Activated T-helper 1 cell treated with Interleukin-2 at 50 U/mL for 16 hours (primary cell): ENCODE results near the gene COX11.

ENCODE experiments used
- DNase-seq: peaks from one replicate; pipeline ENCODE4 v3.0.0-alpha.2; 2020; ENCODE audit warnings: low read depth

Gene COX11

GRCh38 chr17:54967621-54968261 lies 713 bp downstream of the COX11 start:
- peak; percentile 32 for DNase-seq

GRCh38 chr17:54956791-54957190 lies 11.7 kb downstream of the COX11 start:
- no peak for DNase-seq

GRCh38 chr17:54951286-54951685 lies 17.2 kb downstream of the COX11 start:
- no peak for DNase-seq

GRCh38 chr17:54950116-54950515 lies 18.3 kb downstream of the COX11 start:
- DNase-seq: no peak

GRCh38 chr17:54948380-54948779 lies 20.1 kb downstream of the COX11 start:
- DNase-seq: no peak

GRCh38 chr17:54947396-54947795 lies 21.1 kb downstream of the COX11 start:
- DNase-seq: no peak

- DNase-seq: no peak
These were observed 22.8 kb downstream of the COX11 start for GRCh38 chr17:54945671-54946070.

- DNase-seq: no peak
These were observed 23.2 kb downstream of the COX11 start for GRCh38 chr17:54945231-54945630.

GRCh38 chr17:54944796-54945195 lies 23.7 kb downstream of the COX11 start:
- no peak for DNase-seq

GRCh38 chr17:54941285-54941684 lies 27.2 kb downstream of the COX11 start:
- DNase-seq: no peak

GRCh38 chr17:54937426-54937825 lies 31.0 kb downstream of the COX11 start:
- no peak for DNase-seq

- DNase-seq: no peak
These were observed 31.4 kb downstream of the COX11 start for GRCh38 chr17:54937018-54937417.

GRCh38 chr17:54935471-54935870 lies 33.0 kb downstream of the COX11 start:
- DNase-seq: no peak

GRCh38 chr17:54933921-54934320 lies 34.5 kb downstream of the COX11 start:
- no peak for DNase-seq

- no peak for DNase-seq
These were observed 35.7 kb downstream of the COX11 start for GRCh38 chr17:54932711-54933110.

- DNase-seq: no peak
These were observed 40.9 kb downstream of the COX11 start for GRCh38 chr17:54927525-54927924.

- DNase-seq: no peak
These were observed 44.0 kb downstream of the COX11 start for GRCh38 chr17:54924405-54924804.

- no peak for DNase-seq
These were observed 47.6 kb downstream of the COX11 start for GRCh38 chr17:54920819-54921218.

- DNase-seq: no peak
These were observed 49.0 kb downstream of the COX11 start for GRCh38 chr17:54919425-54919824.

- DNase-seq: no peak
These were observed 51.7 kb downstream of the COX11 start for GRCh38 chr17:54916721-54917120.
